HG03060 (cell line): Measurements from ENCODE around the gene F2RL1.
"Not testable (repeated sequence)": the region's sequence is repeated elsewhere in the genome, so short reads cannot be mapped to it uniquely, and the experiment has no call there.

Source experiments
- ATAC-seq: cut with Tn5 transposase; IDR thresholded peaks from one replicate; pipeline ENCODE4 v1.9.1; 2021; ENCODE audit warnings: low read depth, moderate number of reproducible peaks; ENCODE audit not compliant: unreplicated experiment

F2RL1 gene

GRCh38 chr5:76805821-76806505 is 12.9 kb upstream of the F2RL1 start:
- ATAC-seq = no peak

GRCh38 chr5:76807296-76807695 is 11.5 kb upstream of the F2RL1 start:
- no peak for ATAC-seq

GRCh38 chr5:76808141-76808691 is 10.6 kb upstream of the F2RL1 start:
- no peak for ATAC-seq

- ATAC-seq = no peak
Measured at GRCh38 chr5:76809141-76809540, 9.7 kb upstream of the F2RL1 start.

GRCh38 chr5:76810236-76810635 is 8.6 kb upstream of the F2RL1 start:
- ATAC-seq = no peak

GRCh38 chr5:76811214-76811613 is 7.6 kb upstream of the F2RL1 start:
- ATAC-seq = no peak

- ATAC-seq = not testable (repeated sequence)
Measured at GRCh38 chr5:76812209-76812608, 6.6 kb upstream of the F2RL1 start.

- ATAC-seq = no peak
Measured at GRCh38 chr5:76813982-76814562, 4.8 kb upstream of the F2RL1 start.

- no peak for ATAC-seq
Measured at GRCh38 chr5:76816110-76816831, 2.6 kb upstream of the F2RL1 start.

GRCh38 chr5:76819851-76820525 is 1.2 kb downstream of the F2RL1 start:
- ATAC-seq = no peak

GRCh38 chr5:76820526-76820890 is 1.7 kb downstream of the F2RL1 start:
- ATAC-seq = no peak

- ATAC-seq = no peak
Measured at GRCh38 chr5:76821136-76821535, 2.3 kb downstream of the F2RL1 start.

GRCh38 chr5:76822105-76822731 is 3.4 kb downstream of the F2RL1 start:
- ATAC-seq = not testable (repeated sequence)

- ATAC-seq = not testable (repeated sequence)
Measured at GRCh38 chr5:76826416-76826815, 7.6 kb downstream of the F2RL1 start.

- ATAC-seq = no peak
Measured at GRCh38 chr5:76831110-76831452, 12.3 kb downstream of the F2RL1 start.

- no peak for ATAC-seq
Measured at GRCh38 chr5:76836181-76836580, 17.4 kb downstream of the F2RL1 start.

GRCh38 chr5:76836585-76836984 is 17.8 kb downstream of the F2RL1 start:
- ATAC-seq = no peak

GRCh38 chr5:76838481-76839261 is 19.8 kb downstream of the F2RL1 start:
- ATAC-seq = no peak

- no peak for ATAC-seq
Measured at GRCh38 chr5:76841361-76841760, 22.5 kb downstream of the F2RL1 start.

GRCh38 chr5:76845890-76846289 is 27.1 kb downstream of the F2RL1 start:
- ATAC-seq = no peak
